DLD1 (cell line): ENCODE measurements around the gene ROR1.

Source experiments
- in situ Hi-C: cut with HindIII; loops from 2 replicates; pipeline ENCODE4 v1.10.0; 2017; ENCODE audit warnings: low sequenced_read_pairs

The ROR1 gene

GRCh38 chr1:63875636-63876035 is 101.8 kb downstream of the ROR1 start:
- in situ Hi-C loops = no loop called here

DNA sequence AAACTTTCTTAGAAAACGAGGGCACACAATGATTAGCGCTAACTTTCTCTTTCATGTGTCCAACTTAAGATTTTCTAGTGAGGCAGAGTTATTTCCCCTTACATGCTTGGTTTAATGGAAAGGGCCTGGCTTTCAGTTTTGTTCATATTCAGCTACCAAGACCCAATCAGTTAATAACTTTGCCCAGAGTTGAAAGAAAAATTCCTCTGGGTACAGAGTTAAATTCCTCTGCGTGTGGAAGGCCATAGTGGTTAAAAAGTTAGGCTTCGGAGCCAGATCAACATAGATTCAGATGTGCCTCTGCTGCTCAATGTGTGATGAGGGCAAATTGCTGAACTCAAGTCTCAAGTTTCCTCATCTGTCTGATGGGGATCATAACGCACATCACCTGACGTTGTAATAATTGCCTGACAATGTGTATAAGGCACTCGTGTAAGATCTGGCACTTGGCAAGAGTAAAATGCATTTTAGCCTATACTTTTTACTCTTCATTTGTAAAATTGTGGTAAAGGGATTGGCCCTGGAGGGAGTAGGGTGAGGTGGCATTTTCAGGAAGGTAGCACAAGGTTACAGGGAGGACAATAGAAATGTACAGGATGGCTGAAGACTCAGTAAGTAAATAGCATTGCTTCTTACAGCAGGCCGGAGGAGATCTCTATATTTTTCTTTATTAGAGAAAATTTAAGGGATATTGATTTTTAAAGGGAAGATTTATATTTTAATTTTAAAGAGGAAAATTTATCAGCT is 103.4 kb downstream of the ROR1 start:
- in situ Hi-C loops = no loop called here

DNA sequence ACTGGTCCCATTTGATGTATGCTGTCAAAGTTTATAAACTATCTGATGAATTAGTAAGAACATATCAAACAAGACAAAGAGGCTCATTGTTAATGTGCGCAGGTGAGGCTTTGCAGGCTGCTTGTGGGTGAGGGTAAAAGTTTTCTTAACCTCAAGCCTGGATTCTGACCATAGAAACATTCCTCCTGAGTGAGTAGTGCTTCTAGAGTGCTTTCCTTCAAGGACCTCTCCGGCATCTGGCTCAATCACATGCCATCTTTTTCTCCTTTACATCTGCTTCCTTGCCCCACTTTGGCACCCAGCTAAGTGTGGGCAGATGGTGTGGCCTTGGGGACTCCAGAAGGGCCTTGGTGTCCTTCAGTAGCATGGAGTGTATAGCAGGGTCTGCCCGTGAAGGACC is 104.0 kb downstream of the ROR1 start:
- in situ Hi-C loops = no loop called here

DNA sequence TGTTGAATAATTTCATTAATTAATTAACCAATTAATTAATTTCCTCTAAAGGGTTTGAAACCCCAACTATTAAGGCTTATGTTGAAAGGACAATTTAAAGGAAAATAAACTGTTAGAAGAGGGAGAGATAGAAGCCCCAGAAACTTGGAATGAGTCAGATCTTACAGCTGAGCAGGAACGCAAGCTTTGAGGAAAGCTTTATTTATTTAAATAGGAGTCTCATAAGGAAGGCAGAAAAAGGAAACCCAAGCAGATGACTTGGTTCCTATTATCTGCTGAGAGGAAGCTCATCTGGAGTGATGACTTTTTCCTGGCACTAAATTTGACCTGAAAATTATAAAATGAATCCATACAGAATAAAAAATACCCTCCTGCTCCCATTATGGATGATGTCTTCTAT is 105.1 kb downstream of the ROR1 start:
- in situ Hi-C loops = no loop called here

DNA sequence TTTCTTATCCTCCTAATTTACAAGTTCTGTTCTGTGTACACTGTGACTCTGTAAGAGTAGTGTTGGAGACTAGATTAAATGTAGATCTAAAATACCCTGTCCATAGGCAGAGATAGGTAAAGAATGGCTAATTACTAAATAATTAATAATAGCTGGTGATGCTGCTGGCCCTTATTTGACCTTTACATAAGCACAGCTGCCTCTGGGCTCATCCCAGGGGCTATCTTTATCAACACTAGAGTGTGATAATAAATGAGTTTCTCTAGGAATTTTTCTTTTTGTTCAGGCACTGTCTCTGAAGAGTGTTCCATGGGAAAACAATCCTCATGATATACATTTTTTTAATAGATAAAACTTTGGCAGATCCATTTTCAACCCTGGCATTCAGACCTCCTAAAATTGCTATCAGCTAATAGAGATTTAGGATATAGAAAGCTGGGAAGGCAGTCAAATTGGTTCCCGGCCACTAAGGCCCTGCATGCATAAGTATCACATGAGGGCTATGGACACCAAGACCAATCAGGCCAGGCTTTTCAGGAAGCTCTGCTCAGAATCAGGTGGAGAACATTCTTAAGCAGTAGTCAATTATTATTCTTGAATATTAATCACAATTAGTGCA is 107.2 kb downstream of the ROR1 start:
- in situ Hi-C loops = no loop called here

- in situ Hi-C loops = no loop called here
Measured at GRCh38 chr1:63882048-63882704, 108.4 kb downstream of the ROR1 start.

- in situ Hi-C loops = no loop called here
Measured at GRCh38 chr1:63883494-63884235, 109.8 kb downstream of the ROR1 start.

GRCh38 chr1:63884486-63884885 is 110.7 kb downstream of the ROR1 start:
- in situ Hi-C loops = no loop called here

- in situ Hi-C loops = no loop called here
Measured at GRCh38 chr1:63885899-63886298, 112.1 kb downstream of the ROR1 start.

GRCh38 chr1:63886340-63886739 is 112.5 kb downstream of the ROR1 start:
- in situ Hi-C loops = no loop called here

- in situ Hi-C loops = no loop called here
Measured at GRCh38 chr1:63887809-63888208, 114.0 kb downstream of the ROR1 start.

- in situ Hi-C loops = no loop called here
Measured at GRCh38 chr1:63888984-63889383, 115.2 kb downstream of the ROR1 start.

DNA sequence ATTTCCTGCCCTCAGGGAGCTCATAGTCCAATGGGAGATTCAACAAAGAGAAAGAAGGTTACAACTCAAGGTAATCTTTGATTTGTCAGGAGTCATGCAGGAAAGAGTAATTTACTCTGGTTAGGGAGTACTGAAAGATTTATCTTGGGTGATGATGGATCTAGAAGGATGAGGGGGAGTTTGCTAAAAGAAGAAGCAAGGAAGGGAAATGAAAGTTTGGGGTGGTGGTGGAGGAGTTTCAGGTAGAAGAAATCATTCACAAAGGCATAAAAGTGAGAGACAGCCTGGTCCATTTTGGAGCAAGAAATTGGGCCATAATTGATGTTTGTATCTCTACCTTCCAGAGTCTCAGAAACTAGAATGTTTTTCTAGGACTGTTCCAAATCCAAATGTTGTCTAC is 116.7 kb downstream of the ROR1 start:
- in situ Hi-C loops = no loop called here

DNA sequence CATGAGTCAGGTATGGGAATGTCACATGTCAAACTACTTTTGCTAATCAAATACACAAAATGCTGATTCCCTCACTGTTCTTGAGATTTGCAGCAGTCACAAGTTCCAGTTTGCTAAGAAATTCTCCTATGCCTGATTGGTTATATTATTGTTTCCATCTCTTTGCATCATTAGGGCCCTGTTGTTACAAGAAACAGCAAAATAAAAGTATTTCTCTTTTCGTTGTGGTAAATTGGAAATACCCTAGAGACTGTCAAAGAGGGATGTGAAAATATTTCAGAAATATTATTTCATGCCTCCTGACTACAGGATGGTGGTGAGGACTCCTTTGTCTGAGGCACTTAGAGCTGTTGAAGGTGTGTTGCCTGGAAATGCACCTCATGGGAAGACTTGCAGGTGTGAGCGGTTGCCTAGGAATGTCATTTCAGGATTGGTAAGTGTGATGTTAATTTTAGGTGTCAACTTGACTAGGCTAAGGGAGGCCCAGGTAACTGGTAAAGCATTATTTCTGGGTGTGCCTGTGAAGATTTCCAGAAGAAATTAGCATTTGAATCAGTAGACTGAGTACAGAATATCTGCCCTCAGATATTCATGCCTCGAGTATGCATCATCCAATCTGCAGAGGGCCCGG is 117.4 kb downstream of the ROR1 start:
- in situ Hi-C loops = no loop called here

GRCh38 chr1:63892632-63893395 is 119.0 kb downstream of the ROR1 start:
- in situ Hi-C loops = no loop called here

DNA sequence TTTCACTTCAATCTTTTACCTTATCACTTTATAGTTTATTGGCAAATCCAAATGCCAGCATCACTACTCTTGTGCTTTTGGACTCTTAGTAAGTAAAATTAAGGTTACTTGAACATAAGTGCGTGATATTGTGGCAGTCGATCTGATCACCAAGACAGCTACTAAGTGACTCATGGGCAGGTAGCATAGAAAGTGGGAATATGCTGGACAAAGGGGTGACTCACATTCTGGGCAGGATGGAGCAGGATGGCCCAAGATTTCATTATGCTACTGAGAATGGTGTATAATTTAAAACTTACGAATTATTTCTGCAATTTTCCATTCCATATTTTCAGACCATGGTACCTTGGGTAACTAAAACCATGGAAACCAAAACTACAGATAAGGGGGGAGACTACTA is 120.2 kb downstream of the ROR1 start:
- in situ Hi-C loops = no loop called here

GRCh38 chr1:63894627-63895265 is 120.9 kb downstream of the ROR1 start:
- in situ Hi-C loops = no loop called here

DNA sequence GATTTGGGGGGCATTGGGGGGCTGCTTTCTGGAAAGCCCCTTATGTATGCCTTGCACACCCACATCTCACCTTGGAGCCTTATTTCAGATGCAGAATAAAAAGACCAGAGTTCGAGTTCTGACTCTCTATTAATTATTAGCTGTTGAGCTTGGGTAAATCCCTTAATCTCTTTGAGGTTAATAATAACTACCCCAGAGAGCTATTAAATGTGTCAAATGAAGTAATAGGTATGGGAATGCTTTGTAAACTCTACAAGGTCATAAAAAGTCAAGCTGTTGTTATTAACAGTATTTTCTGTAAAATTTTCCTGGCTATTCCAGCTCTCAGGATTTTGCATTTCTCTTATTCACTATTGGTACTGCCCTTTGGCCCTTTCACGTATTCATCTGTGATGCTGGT is 122.9 kb downstream of the ROR1 start:
- in situ Hi-C loops = no loop called here

- in situ Hi-C loops = no loop called here
Measured at GRCh38 chr1:63898428-63899196, 124.8 kb downstream of the ROR1 start.
